HepG2 (cell line): Measurements from ENCODE around the gene SYNJ2. TPM values are rescaled to one million over a fixed set of nuclear protein-coding genes. Genes with fewer than 3 reads are reported as not detected.

Experiments
- ELF1 ChIP-seq: sonication (generic); formaldehyde crosslinking; IDR thresholded peaks from 2 replicates; pipeline ENCODE4 v1.4.0; 2020; ENCODE audit warnings: missing genetic modification reagents
- HDAC1 ChIP-seq: sonication (generic); formaldehyde crosslinking; IDR thresholded peaks from 2 replicates; pipeline ENCODE4 v1.5.1; 2020; ENCODE audit warnings: mild to moderate bottlenecking, missing genetic modification reagents
- IRX3 ChIP-seq: sonication (generic); formaldehyde crosslinking; IDR thresholded peaks from 2 replicates; pipeline ENCODE4 v1.8.1; 2023; ENCODE audit warnings: mild to moderate bottlenecking, low read depth, missing genetic modification reagents, borderline replicate concordance
- KLF12 ChIP-seq: sonication (generic); formaldehyde crosslinking; IDR thresholded peaks from 2 replicates; pipeline ENCODE4 v1.4.0; 2020; ENCODE audit warnings: missing genetic modification reagents, borderline replicate concordance
- MED13 ChIP-seq: sonication (generic); formaldehyde crosslinking; IDR thresholded peaks from 2 replicates; pipeline ENCODE4 v1.5.0; 2020; ENCODE audit warnings: missing genetic modification reagents
- SAFB2 ChIP-seq: sonication (generic); formaldehyde crosslinking; IDR thresholded peaks from 2 replicates; pipeline ENCODE4 v1.5.1; 2020; ENCODE audit warnings: missing genetic modification reagents, low read depth, mild to moderate bottlenecking, borderline replicate concordance
- TARDBP ChIP-seq: sonication (generic); formaldehyde crosslinking; IDR thresholded peaks from 2 replicates; pipeline ENCODE4 v1.8.0; 2022; ENCODE audit warnings: mild to moderate bottlenecking, missing genetic modification reagents
- XRCC5 ChIP-seq: fragments of 200-400 bp; formaldehyde crosslinking; optimal IDR thresholded peaks from 2 replicates; pipeline ENCODE3; 2017; ENCODE audit warnings: mild to moderate bottlenecking, low read length
- ZC3H4 ChIP-seq: sonication (generic); formaldehyde crosslinking; IDR thresholded peaks from 2 replicates; pipeline ENCODE4 v1.4.0; 2020; ENCODE audit warnings: missing genetic modification reagents, borderline replicate concordance
- ZNF136 ChIP-seq: sonication (generic); formaldehyde crosslinking; IDR thresholded peaks from 2 replicates; pipeline ENCODE4 v1.8.1; 2022; ENCODE audit warnings: low read depth, mild to moderate bottlenecking, moderate library complexity, missing genetic modification reagents
- ZNF530 ChIP-seq: sonication (generic); formaldehyde crosslinking; IDR thresholded peaks from 2 replicates; pipeline ENCODE4 v1.5.0; 2020; ENCODE audit warnings: low read depth, mild to moderate bottlenecking, missing genetic modification reagents
- ZNF556 ChIP-seq: sonication (generic); formaldehyde crosslinking; IDR thresholded peaks from 2 replicates; pipeline ENCODE4 v1.4.0; 2020; ENCODE audit warnings: mild to moderate bottlenecking, missing genetic modification reagents, borderline replicate concordance
- ZNF605 ChIP-seq: sonication (generic); formaldehyde crosslinking; IDR thresholded peaks from 2 replicates; pipeline ENCODE4 v1.8.0; 2022; ENCODE audit warnings: mild to moderate bottlenecking, missing genetic modification reagents
- ZNF749 ChIP-seq: sonication (generic); formaldehyde crosslinking; IDR thresholded peaks from 2 replicates; pipeline ENCODE4 v1.8.0; 2022; ENCODE audit warnings: mild to moderate bottlenecking, missing genetic modification reagents, moderate library complexity, borderline replicate concordance
- polyA plus RNA-seq, 8 experiments: library from polyadenylated mRNA; depleted of rRNA in 3 of 8; stranded (reverse) in 7 of 8; unstranded in 1 of 8; fragments of >200 nt; fragmentation: Illumina TruSeq in 4 of 8; extraction: Trizol in 4 of 8; gene quantifications; 2 replicates each; pipeline versions ENCODE4 v1.2.1 to v1.2.3, GENCODE V29; 2011 to 2016; ENCODE audit warnings: low read depth in 4 of 8, missing spikeins in 1 of 8, mixed read lengths in 1 of 8; ENCODE audit not compliant: insufficient read depth in 1 of 8
- total RNA-seq, 5 experiments: library from RNA; depleted of rRNA; stranded (reverse); fragments of >200 nt; fragmentation: Illumina TruSeq; extraction: Trizol; gene quantifications; 2 replicates each; pipeline ENCODE4 v1.2.3, GENCODE V29; 2016; ENCODE audit warnings: low read depth in 1 of 5
- TF ChIP-seq, protein P1 (sequence below): sonication (generic); formaldehyde crosslinking; IDR thresholded peaks from 2 replicates; pipeline ENCODE4 v1.5.1; 2020; ENCODE audit warnings: mild to moderate bottlenecking, missing genetic modification reagents, moderate library complexity
- TF ChIP-seq, protein P2 (sequence below): IDR thresholded peaks from 2 replicates; pipeline ENCODE4 v1.6.1; 2016; ENCODE audit warnings: missing biosample characterization, missing genetic modification reagents, low read depth
- TF ChIP-seq, protein P3 (sequence below): sonication (generic); formaldehyde crosslinking; IDR thresholded peaks from 2 replicates; pipeline ENCODE4 v1.4.0; 2020; ENCODE audit warnings: low read depth, missing genetic modification reagents
- TF ChIP-seq, protein P4 (sequence below): IDR thresholded peaks from 2 replicates; pipeline ENCODE4 v1.6.1; 2016; ENCODE audit warnings: missing compliant biosample characterization, missing genetic modification reagents, borderline replicate concordance
- TF ChIP-seq, protein P5 (sequence below): sonication (generic); formaldehyde crosslinking; IDR thresholded peaks from 2 replicates; pipeline ENCODE4 v1.8.0; 2022; ENCODE audit warnings: missing genetic modification reagents, mild to moderate bottlenecking, inconsistent platforms, borderline replicate concordance

SYNJ2 gene
- total and polyA plus RNA-seq, 2 of the 13 experiments (the other 11 are each of a cell fraction or from before 2014, with no cell fraction given) = 39.1 to 57.6 TPM

DNA sequence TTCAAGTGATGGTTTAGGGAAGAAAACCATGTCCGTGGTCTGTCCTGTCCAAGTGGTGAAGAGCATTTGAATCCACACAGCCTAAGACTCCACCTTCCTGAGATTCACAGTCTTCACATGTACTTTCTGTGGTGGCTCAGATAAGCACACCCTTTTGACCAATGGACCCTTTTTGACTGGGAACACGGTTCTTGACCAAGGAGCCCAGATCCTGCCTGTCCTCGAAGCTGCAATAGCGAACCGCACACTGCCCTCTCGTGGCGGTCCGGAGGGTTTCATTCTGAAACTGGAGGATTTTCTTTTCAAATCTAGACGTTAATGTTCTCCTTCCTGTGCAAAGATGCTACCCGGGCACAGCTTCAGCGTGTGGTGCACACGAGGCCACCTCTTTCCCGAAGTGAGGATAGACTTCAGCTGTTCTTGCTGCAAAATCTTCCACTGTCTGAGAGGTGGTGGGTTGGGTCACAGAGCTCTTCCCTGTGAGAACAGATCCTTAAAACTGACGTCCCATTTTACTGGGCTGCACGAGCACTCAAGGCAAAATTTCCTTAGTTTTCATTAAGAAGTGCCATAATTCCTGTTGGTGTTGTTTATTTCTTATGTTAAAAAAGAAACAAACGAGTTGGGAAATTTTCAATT, 90.5 kb downstream of the SYNJ2 start (continued):
- TF ChIP-seq HDAC1 (CRISPR knock-in tag) (0 out of 2 replicates have a peak, but pooled peaks have one; percentile 18), KLF12 (CRISPR knock-in tag) (no peak), ZNF530 (CRISPR knock-in tag) (no peak), ZNF556 (CRISPR knock-in tag) (no peak), TARDBP (CRISPR knock-in tag) (peak; percentile 68), SAFB2 (no peak), XRCC5 (peak; percentile 83), ZNF136 (no peak), IRX3 (CRISPR knock-in tag) (no peak), MED13 (CRISPR knock-in tag) (no peak), ZNF749 (0 out of 2 replicates have a peak, but pooled peaks have one; percentile 37), ELF1 (no peak), ZC3H4 (CRISPR knock-in tag) (0 out of 2 replicates have a peak, but pooled peaks have one; percentile 59), ZNF605 (CRISPR knock-in tag) (peak; percentile 20; the same call in 1 of the 2 replicates)
- TF ChIP-seq, protein P1, sequence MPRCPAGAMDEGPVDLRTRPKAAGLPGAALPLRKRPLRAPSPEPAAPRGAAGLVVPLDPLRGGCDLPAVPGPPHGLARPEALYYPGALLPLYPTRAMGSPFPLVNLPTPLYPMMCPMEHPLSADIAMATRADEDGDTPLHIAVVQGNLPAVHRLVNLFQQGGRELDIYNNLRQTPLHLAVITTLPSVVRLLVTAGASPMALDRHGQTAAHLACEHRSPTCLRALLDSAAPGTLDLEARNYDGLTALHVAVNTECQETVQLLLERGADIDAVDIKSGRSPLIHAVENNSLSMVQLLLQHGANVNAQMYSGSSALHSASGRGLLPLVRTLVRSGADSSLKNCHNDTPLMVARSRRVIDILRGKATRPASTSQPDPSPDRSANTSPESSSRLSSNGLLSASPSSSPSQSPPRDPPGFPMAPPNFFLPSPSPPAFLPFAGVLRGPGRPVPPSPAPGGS (CRISPR knock-in tag) = peak; percentile 29; the same call in 1 of the 2 replicates
- TF ChIP-seq, protein P2, sequence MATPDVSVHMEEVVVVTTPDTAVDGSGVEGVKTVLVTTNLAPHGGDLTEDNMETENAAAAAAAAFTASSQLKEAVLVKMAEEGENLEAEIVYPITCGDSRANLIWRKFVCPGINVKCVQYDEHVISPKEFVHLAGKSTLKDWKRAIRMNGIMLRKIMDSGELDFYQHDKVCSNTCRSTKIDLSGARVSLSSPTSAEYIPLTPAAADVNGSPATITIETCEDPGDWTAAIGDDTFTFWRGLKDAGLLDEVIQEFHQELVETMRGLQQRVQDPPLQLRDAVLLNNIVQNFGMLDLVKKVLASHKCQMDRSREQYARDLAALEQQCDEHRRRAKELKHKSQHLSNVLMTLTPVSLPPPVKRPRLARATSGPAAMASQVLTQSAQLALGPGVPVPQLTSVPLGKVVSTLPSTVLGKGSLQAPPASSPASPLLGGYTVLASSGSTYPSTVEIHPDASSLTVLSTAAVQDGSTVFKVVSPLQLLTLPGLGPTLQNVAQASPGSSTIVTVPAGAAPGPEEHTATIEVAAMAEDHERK = no peak
- TF ChIP-seq, protein P3, sequence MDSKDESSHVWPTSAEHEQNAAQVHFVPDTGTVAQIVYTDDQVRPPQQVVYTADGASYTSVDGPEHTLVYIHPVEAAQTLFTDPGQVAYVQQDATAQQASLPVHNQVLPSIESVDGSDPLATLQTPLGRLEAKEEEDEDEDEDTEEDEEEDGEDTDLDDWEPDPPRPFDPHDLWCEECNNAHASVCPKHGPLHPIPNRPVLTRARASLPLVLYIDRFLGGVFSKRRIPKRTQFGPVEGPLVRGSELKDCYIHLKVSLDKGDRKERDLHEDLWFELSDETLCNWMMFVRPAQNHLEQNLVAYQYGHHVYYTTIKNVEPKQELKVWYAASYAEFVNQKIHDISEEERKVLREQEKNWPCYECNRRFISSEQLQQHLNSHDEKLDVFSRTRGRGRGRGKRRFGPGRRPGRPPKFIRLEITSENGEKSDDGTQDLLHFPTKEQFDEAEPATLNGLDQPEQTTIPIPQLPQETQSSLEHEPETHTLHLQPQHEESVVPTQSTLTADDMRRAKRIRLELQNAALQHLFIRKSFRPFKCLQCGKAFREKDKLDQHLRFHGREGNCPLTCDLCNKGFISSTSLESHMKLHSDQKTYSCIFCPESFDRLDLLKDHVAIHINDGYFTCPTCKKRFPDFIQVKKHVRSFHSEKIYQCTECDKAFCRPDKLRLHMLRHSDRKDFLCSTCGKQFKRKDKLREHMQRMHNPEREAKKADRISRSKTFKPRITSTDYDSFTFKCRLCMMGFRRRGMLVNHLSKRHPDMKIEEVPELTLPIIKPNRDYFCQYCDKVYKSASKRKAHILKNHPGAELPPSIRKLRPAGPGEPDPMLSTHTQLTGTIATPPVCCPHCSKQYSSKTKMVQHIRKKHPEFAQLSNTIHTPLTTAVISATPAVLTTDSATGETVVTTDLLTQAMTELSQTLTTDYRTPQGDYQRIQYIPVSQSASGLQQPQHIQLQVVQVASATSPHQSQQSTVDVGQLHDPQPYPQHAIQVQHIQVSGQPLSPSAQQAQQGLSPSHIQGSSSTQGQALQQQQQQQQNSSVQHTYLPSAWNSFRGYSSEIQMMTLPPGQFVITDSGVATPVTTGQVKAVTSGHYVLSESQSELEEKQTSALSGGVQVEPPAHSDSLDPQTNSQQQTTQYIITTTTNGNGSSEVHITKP (CRISPR knock-in tag) = 0 out of 2 replicates have a peak, but pooled peaks have one; percentile 5
- TF ChIP-seq, protein P4, sequence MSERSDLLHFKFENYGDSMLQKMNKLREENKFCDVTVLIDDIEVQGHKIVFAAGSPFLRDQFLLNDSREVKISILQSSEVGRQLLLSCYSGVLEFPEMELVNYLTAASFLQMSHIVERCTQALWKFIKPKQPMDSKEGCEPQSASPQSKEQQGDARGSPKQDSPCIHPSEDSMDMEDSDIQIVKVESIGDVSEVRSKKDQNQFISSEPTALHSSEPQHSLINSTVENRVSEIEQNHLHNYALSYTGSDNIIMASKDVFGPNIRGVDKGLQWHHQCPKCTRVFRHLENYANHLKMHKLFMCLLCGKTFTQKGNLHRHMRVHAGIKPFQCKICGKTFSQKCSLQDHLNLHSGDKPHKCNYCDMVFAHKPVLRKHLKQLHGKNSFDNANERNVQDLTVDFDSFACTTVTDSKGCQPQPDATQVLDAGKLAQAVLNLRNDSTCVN (CRISPR knock-in tag) = no peak
- TF ChIP-seq, protein P5, sequence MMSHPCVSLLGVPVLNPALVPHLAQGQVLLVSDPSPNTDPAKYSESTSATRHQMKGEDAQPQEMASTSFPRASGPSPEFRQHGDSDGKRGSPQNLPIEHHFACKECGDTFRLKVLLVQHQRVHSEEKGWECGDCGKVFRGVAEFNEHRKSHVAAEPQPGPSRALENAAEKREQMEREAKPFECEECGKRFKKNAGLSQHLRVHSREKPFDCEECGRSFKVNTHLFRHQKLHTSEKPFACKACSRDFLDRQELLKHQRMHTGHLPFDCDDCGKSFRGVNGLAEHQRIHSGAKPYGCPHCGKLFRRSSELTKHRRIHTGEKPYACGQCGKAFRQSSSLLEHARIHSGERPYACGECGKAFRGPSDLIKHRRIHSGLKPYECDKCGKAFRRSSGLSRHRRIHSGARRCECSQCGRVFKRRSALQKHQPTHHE (CRISPR knock-in tag) = no peak
